Measurements from ENCODE around the gene CPED1. TPM values are rescaled to one million over a fixed set of nuclear protein-coding genes. Genes with fewer than 3 reads are reported as not detected.

Gene CPED1
- total RNA-seq, 1 donor from 2014 or later = 0.09 TPM

DNA sequence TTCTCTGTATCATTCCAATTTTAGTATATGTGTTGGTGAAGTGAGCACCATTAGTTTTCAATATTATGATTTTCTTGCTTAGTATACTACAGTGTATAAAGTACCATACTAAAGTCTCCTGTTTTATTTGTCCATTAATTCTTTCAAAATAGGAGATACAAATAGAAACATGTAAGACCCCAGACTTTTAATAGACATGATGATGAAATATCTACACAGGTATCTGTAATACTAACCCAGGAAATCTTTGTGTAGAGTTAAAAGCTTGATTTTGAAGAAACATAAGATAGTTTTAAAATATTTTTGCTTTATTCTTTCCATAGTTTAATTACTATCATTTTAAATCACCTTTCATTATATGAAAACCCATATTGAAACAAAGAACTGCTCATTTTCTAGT lies 206.5 kb downstream of the CPED1 start:
- Mint-ChIP-seq H3K27ac (no peak overlapping the region), H3K4me1 (peaks cover 43% of the 10 kb centered on the region)
- POLR2A ChIA-PET = no interaction called here

DNA sequence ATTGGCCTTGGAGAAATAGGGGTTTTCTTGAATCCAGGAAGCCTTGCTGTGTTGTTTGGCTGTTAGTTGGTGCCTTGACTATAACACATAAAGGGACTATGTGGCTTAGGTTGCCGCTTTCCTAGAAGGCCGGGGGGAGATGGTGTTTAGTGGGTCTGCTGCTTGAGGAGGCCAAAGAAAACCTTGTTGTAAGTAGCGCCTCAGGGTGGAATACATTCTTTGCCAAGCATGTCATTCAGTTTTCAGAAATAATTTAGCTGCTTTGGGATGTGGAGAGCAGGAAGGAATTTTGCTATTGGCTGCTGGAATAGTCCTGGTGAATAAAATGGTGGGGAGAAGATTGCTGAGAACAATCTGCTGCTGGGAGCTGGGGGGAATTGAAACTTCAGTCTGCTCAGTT lies 207.4 kb downstream of the CPED1 start:
- ATAC-seq (ENCODE audit: low read depth) (no peak), DNase-seq (no peak)
- Mint-ChIP-seq H3K27me3 (no peaks in the 10 kb centered on the region), H3K4me1 (peaks cover 49% of the 10 kb centered on the region), H3K36me3 (ENCODE audit: low read depth) (peaks cover 3% of the 10 kb centered on the region), H3K27ac (no peak overlapping the region), H3K9me3 (no peaks in the 10 kb centered on the region), H3K4me3 (no peak overlapping the region)
- ChIA-PET POLR2A (interaction anchor here (0.9 to 1.0 kb wide), 2 partner anchors 14 to 134 kb away, joined by 3 to 9 read pairs; no protein-coding TSS in a partner anchor), CTCF (no interaction called here)
- no peak for TF ChIP-seq CTCF (IDR thresholded peaks at IDR 0.05)
- intact Hi-C loops (cut with micrococcal nuclease) = no loop called here

More for the DNA sequence above, 206.5 kb downstream of the CPED1 start:
- H3K9me3 Mint-ChIP-seq = peaks cover 1% of the 10 kb centered on the region
- intact Hi-C loops (cut with micrococcal nuclease) = no loop called here
- ATAC-seq (ENCODE audit: low read depth) (no peak), DNase-seq (no peak)
- no peak overlapping the region for H3K4me3 Mint-ChIP-seq
- no peak for TF ChIP-seq CTCF (IDR thresholded peaks at IDR 0.05)
- H3K27me3 Mint-ChIP-seq = no peaks in the 10 kb centered on the region
- H3K36me3 Mint-ChIP-seq (ENCODE audit: low read depth) = peaks cover 4% of the 10 kb centered on the region
- CTCF ChIA-PET = no interaction called here

GRCh38 chr7:121196286-121196685 lies 207.8 kb downstream of the CPED1 start:
- Mint-ChIP-seq H3K9me3 (no peaks in the 10 kb centered on the region), H3K36me3 (ENCODE audit: low read depth) (peaks cover 3% of the 10 kb centered on the region), H3K27ac (no peak overlapping the region), H3K4me1 (peaks cover 49% of the 10 kb centered on the region), H3K4me3 (no peak overlapping the region), H3K27me3 (no peaks in the 10 kb centered on the region)
- ATAC-seq (ENCODE audit: low read depth) (no peak), DNase-seq (no peak)
- intact Hi-C loops (cut with micrococcal nuclease) = no loop called here
- no peak for TF ChIP-seq CTCF (IDR thresholded peaks at IDR 0.05)
- ChIA-PET CTCF (interaction anchor here (0.7 to 0.9 kb wide), 2 partner anchors 13 to 175 kb away, joined by 3 read pairs; no protein-coding TSS in a partner anchor), POLR2A (interaction anchor here (0.6 to 1.0 kb wide), 3 partner anchors 14 to 134 kb away, joined by 3 to 9 read pairs (median 3); no protein-coding TSS in a partner anchor)

DNA sequence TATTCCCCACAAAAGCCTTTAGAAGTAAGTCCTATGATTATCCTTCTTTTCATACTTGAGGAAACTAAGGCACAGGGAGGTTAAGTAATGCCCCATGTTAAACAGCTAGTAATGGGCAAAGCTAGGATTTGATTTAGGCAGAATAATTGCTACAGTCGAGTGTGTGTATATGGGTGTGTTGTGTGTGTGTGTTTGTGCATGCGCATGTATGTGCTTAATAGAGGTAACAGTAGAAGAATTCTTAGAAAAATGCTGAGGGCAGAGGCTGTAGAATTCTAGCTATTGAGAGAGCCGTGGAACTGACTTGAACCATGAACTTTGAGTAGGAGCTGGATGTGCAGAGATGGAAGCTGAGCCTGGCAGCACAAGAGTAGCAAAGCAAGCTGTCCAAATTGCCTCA lies 208.9 kb downstream of the CPED1 start:
- peaks cover 52% of the 10 kb centered on the region for H3K4me1 Mint-ChIP-seq
- H3K27me3 Mint-ChIP-seq = no peaks in the 10 kb centered on the region
- CTCF ChIA-PET = interaction anchor here (0.8 kb wide), 1 partner anchor 33 kb away, joined by 3 read pairs; no protein-coding TSS in a partner anchor
- H3K9me3 Mint-ChIP-seq = no peaks in the 10 kb centered on the region
- H3K4me3 Mint-ChIP-seq = no peak overlapping the region
- H3K36me3 Mint-ChIP-seq (ENCODE audit: low read depth) = peaks cover 3% of the 10 kb centered on the region
- no peak for DNase-seq
- POLR2A ChIA-PET = interaction anchor here (0.5 to 0.8 kb wide), 2 partner anchors 17 to 20 kb away, joined by 4 to 5 read pairs; no protein-coding TSS in a partner anchor
- H3K27ac Mint-ChIP-seq = no peak overlapping the region
- TF ChIP-seq CTCF (IDR thresholded peaks at IDR 0.05) = no peak
- intact Hi-C loops (cut with micrococcal nuclease) = no loop called here
- ATAC-seq (ENCODE audit: low read depth) = no peak

GRCh38 chr7:121198502-121198901 lies 210.0 kb downstream of the CPED1 start:
- H3K4me1 Mint-ChIP-seq = peaks cover 52% of the 10 kb centered on the region
- H3K9me3 Mint-ChIP-seq = no peaks in the 10 kb centered on the region
- H3K36me3 Mint-ChIP-seq (ENCODE audit: low read depth) = peaks cover 3% of the 10 kb centered on the region
- H3K27me3 Mint-ChIP-seq = no peaks in the 10 kb centered on the region
- intact Hi-C loops (cut with micrococcal nuclease) = no loop called here
- ChIA-PET CTCF (interaction anchor here (0.6 to 0.8 kb wide), 2 partner anchors 34 to 85 kb away, joined by 3 read pairs; no protein-coding TSS in a partner anchor), POLR2A (no interaction called here)
- H3K27ac Mint-ChIP-seq = no peak overlapping the region
- H3K4me3 Mint-ChIP-seq = no peak overlapping the region
- DNase-seq (no peak), ATAC-seq (ENCODE audit: low read depth) (no peak)
- no peak for TF ChIP-seq CTCF (IDR thresholded peaks at IDR 0.05)
